Right lobe of liver (tissue), 4 donors: ENCODE data around the gene SUGCT.

ENCODE experiments used
- CTCF ChIP-seq, 4 donors: fragments of 200-600 bp in 3 of 4; fragments of 450-650 bp in 1 of 4; IDR thresholded peaks; one replicate each; pipeline versions ENCODE4 v1.5.1 to v1.8.0; 2016 to 2022; ENCODE audit warnings: antibody characterized with exemption in 4 of 4, mild to moderate bottlenecking in 2 of 4
- POLR2A ChIP-seq: fragments of 450-650 bp; IDR thresholded peaks from one replicate; pipeline ENCODE4 v1.6.1; 2017; ENCODE audit warnings: antibody characterized with exemption, mild to moderate bottlenecking
- donor health status: DM: no; HTN: no; CAD: no.
- donor health status: DM: no; HTN: no; CAD: no.
- donor health status: DM: no; HTN: yes; CAD: no.

- no peak for TF ChIP-seq CTCF (IDR thresholded peaks at IDR 0.05)
- no peak for TF ChIP-seq POLR2A
Observed at GRCh38 chr7:40582539-40582938, 447.7 kb downstream of the SUGCT start.
